Nephron progenitor cell (in vitro differentiated cells): Measurements from ENCODE around the gene HTT.

ENCODE experiments used
- DNase-seq: peaks from one replicate; pipeline ENCODE4 v3.0.0; 2021
- H3K27ac Mint-ChIP-seq: 2 replicates; pipeline ENCODE4 v1.8.0; 2021; ENCODE audit warnings: mild to moderate bottlenecking, moderate library complexity, mixed read lengths
- H3K27me3 Mint-ChIP-seq: 2 replicates; pipeline ENCODE4 v1.8.0; 2021; ENCODE audit warnings: mild to moderate bottlenecking, low read depth, mixed read lengths; ENCODE audit not compliant: poor library complexity
- H3K36me3 Mint-ChIP-seq: 2 replicates; pipeline ENCODE4 v1.8.0; 2021; ENCODE audit warnings: low read depth, mixed read lengths
- H3K4me1 Mint-ChIP-seq: 2 replicates; pipeline ENCODE4 v1.8.0; 2021; ENCODE audit warnings: mixed read lengths
- H3K4me3 Mint-ChIP-seq: 2 replicates; pipeline ENCODE4 v1.8.0; 2021; ENCODE audit warnings: mild to moderate bottlenecking, moderate library complexity, mixed read lengths
- H3K9me3 Mint-ChIP-seq: 2 replicates; pipeline ENCODE4 v1.8.0; 2021; ENCODE audit warnings: mild to moderate bottlenecking, moderate library complexity, mixed read lengths
- CTCF ChIP-seq: fragments of 200-600 bp; sonication (generic); IDR thresholded peaks from 2 replicates; pipeline ENCODE4 v1.5.0; 2021; ENCODE audit warnings: antibody characterized with exemption

Gene HTT

GRCh38 chr4:3190549-3190948 lies 116.1 kb downstream of the HTT start:
- H3K9me3 Mint-ChIP-seq, result no peaks in the 10 kb centered on the region
- H3K36me3 Mint-ChIP-seq, result peaks cover 71% of the 10 kb centered on the region
- TF ChIP-seq CTCF, result no peak
- H3K27ac Mint-ChIP-seq, result no peak overlapping the region
- DNase-seq, result no peak
- no peak overlapping the region for H3K4me3 Mint-ChIP-seq
- no peaks in the 10 kb centered on the region for H3K27me3 Mint-ChIP-seq
- peaks cover 31% of the 10 kb centered on the region for H3K4me1 Mint-ChIP-seq

- Mint-ChIP-seq H3K4me1 (peaks cover 28% of the 10 kb centered on the region), H3K36me3 (peaks cover 68% of the 10 kb centered on the region), H3K9me3 (no peaks in the 10 kb centered on the region), H3K27me3 (no peaks in the 10 kb centered on the region), H3K27ac (peak overlapping the region; percentile 62), H3K4me3 (no peak overlapping the region)
- DNase-seq, result no peak
- no peak for TF ChIP-seq CTCF
These were observed 117.7 kb downstream of the HTT start for GRCh38 chr4:3192188-3192587.

- peaks cover 68% of the 10 kb centered on the region for H3K36me3 Mint-ChIP-seq
These were observed 118.3 kb downstream of the HTT start for GRCh38 chr4:3192827-3193226.

DNA sequence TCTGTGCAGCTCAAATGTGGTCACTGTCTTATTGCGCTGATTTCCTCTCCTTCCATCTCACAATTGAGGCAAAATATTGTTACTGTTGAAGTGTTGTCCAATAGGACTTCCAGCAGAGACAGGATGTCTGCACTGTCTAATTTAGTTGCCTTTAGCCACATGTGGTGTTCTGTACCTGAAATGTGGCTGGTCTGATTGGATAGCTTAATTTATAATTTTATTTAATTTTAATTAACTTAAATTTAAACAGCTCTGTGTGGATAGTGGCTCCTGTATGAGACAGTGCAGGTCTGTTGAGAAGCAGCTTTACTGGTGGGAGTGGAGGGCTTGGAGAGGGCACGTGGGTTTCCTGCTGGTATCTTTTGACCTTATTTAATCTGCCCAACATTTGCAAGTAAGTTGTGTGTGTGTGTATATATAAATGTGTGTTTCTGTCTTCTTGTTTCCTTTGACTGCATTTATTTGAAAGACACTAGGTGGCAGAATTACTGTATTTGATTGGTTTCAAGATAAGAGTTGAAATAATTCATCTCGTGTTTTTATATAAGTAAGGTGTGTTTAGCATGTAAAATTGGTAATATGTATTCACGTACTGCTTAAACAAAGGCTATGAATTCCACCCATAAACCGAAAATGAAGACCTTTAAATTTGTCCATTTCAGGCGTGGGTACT lies 119.2 kb downstream of the HTT start:
- Mint-ChIP-seq H3K27ac (peak overlapping the region; percentile 46), H3K36me3 (peaks cover 61% of the 10 kb centered on the region), H3K4me1 (peaks cover 19% of the 10 kb centered on the region), H3K9me3 (no peaks in the 10 kb centered on the region), H3K27me3 (no peaks in the 10 kb centered on the region), H3K4me3 (no peak overlapping the region)
- TF ChIP-seq CTCF, result no peak
- no peak for DNase-seq

More at GRCh38 chr4:3192827-3193226, 118.3 kb downstream of the HTT start:
- Mint-ChIP-seq H3K27me3 (no peaks in the 10 kb centered on the region), H3K4me1 (peaks cover 24% of the 10 kb centered on the region), H3K27ac (no peak overlapping the region), H3K9me3 (no peaks in the 10 kb centered on the region), H3K4me3 (no peak overlapping the region)
- no peak for TF ChIP-seq CTCF
- no peak for DNase-seq

DNA sequence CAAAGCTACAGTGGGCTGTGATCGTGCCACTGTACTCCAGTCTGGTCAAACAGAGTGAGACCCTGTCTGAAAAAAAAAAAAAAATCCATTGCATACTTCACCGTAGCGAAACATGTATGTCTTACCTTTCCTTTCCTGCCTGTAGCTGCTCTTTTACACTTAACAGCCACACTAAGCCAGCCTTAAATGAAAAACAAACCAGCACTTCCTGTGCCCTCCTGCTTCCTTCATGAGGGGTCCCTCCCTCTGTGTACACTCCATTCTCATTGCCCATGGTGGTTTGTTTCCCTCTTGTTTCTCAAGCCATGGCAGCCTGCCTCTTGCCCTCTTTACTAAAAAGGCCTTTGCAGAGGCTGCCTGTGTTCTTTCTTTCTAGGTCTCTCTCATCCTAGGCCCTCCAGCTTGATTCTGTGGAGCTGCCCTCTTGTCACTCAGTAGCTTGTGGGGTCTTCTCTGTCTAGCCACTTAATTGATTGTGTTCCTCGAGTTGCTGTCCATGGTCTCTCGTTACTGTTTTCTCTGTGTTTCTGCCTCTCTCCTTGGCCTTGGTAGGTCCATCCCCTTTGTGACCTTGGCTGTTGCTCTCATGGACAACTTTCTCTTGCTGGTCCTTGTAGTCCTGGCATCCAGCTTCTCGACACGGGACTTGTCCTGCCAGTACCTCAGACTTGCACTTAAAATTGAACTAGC lies 122.3 kb downstream of the HTT start:
- DNase-seq, result no peak
- no peak for TF ChIP-seq CTCF
- Mint-ChIP-seq H3K27ac (peak overlapping the region; percentile 61), H3K4me1 (peaks cover 22% of the 10 kb centered on the region), H3K36me3 (peaks cover 34% of the 10 kb centered on the region), H3K27me3 (no peaks in the 10 kb centered on the region), H3K4me3 (no peak overlapping the region), H3K9me3 (no peaks in the 10 kb centered on the region)
